Measurements from ENCODE around the gene PAM. TPM values are rescaled to one million over a fixed set of nuclear protein-coding genes. Genes with fewer than 3 reads are reported as not detected.

PAM gene
- total RNA-seq, 3 donors from 2014 or later: 159 to 227 (median 193) TPM

- Histone ChIP-seq H3K36me3 (no peaks in the 10 kb centered on the region), H3K9me3 (no peaks in the 10 kb centered on the region), H3K4me3 (no peak overlapping the region), H3K27ac (no peak overlapping the region), H3K4me1 (no peaks in the 10 kb centered on the region), H3K27me3 (no peaks in the 10 kb centered on the region)
- no peak for DNase-seq (ENCODE audit: low spot score in 2 of 2)
- TF ChIP-seq CTCF (IDR thresholded peaks at IDR 0.05) (no peak), POLR2A (IDR thresholded peaks at IDR 0.05) (no peak)
- intact Hi-C loops (cut with DNase I; ENCODE audit: low total_unique reads): no loop called here
These were observed 22.0 kb downstream of the PAM start for GRCh38 chr5:102777099-102777498.

DNA sequence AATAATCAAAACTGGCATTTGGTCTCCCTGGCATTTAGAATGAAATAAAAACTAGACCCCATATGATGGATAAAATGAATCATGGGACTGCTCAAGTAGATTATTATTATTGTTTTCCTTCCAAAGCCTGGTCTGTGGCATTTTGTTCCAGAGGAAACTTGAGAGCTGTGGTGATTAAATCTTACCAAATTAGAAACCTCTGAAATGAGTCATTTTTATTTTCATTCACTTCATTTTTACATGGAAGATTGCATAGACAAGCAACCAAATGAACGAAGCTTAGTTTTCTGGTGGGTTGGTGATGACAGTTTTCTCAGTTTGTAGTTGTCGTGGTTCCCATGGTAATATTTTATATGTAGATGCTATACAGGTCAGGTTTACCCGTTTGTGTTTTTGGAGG lies 23.4 kb downstream of the PAM start:
- H3K9me3 ChIP-seq: no peaks in the 10 kb centered on the region
- no peak overlapping the region for H3K4me3 ChIP-seq
- no peaks in the 10 kb centered on the region for H3K4me1 ChIP-seq
- H3K27me3 ChIP-seq: no peaks in the 10 kb centered on the region
- TF ChIP-seq POLR2AphosphoS5 (IDR thresholded peaks at IDR 0.05): no peak
- no peak for TF ChIP-seq POLR2A (IDR thresholded peaks at IDR 0.05)
- no peak for TF ChIP-seq CTCF (IDR thresholded peaks at IDR 0.05)
- H3K27ac ChIP-seq: no peak overlapping the region
- no peaks in the 10 kb centered on the region for H3K36me3 ChIP-seq
- DNase-seq (ENCODE audit: low spot score in 2 of 2): no peak
- intact Hi-C loops (cut with DNase I; ENCODE audit: low total_unique reads): no loop called here

GRCh38 chr5:102781359-102781758 lies 26.3 kb downstream of the PAM start:
- Histone ChIP-seq H3K4me1 (no peaks in the 10 kb centered on the region), H3K36me3 (no peaks in the 10 kb centered on the region), H3K9me3 (no peaks in the 10 kb centered on the region), H3K27me3 (no peaks in the 10 kb centered on the region), H3K4me3 (no peak overlapping the region), H3K27ac (no peak overlapping the region)
- TF ChIP-seq POLR2A (IDR thresholded peaks at IDR 0.05): no peak
- no peak for TF ChIP-seq CTCF (IDR thresholded peaks at IDR 0.05)
- TF ChIP-seq POLR2AphosphoS5 (IDR thresholded peaks at IDR 0.05): no peak
- intact Hi-C loops (cut with DNase I; ENCODE audit: low total_unique reads): no loop called here
- no peak for DNase-seq (ENCODE audit: low spot score in 2 of 2)

DNA sequence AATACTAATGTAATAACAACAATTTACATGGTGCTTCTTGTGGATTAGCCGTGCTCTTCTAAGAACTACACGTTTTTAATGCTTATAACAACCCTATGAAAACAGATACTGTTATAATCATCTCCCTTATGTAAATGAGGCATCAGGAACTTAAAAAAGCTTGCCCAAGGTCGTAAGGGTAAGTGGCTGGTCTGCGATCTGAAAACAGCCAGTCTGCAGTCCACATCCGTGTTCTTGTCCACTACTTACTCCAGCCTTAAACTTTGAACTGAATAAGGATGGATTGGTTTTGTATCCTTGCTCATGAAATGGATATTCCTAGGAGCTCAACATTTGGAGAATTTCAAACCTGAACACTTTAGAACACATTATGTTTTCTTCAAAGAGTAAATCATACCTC lies 26.7 kb downstream of the PAM start:
- H3K27ac ChIP-seq: no peak overlapping the region

GRCh38 chr5:102782217-102782872 lies 27.2 kb downstream of the PAM start:
- Histone ChIP-seq H3K27ac (no peak overlapping the region), H3K9me3 (no peaks in the 10 kb centered on the region), H3K4me3 (no peak overlapping the region), H3K4me1 (no peaks in the 10 kb centered on the region), H3K36me3 (no peaks in the 10 kb centered on the region), H3K27me3 (no peaks in the 10 kb centered on the region)
- DNase-seq (ENCODE audit: low spot score in 2 of 2): no peak
- intact Hi-C loops (cut with DNase I; ENCODE audit: low total_unique reads): no loop called here
- TF ChIP-seq CTCF (IDR thresholded peaks at IDR 0.05) (no peak), POLR2AphosphoS5 (IDR thresholded peaks at IDR 0.05) (no peak), POLR2A (IDR thresholded peaks at IDR 0.05) (no peak)

More for the DNA sequence above, 26.7 kb downstream of the PAM start:
- H3K27me3 ChIP-seq: no peaks in the 10 kb centered on the region
- no peak overlapping the region for H3K4me3 ChIP-seq
- intact Hi-C loops (cut with DNase I; ENCODE audit: low total_unique reads): no loop called here
- H3K4me1 ChIP-seq: no peaks in the 10 kb centered on the region
- no peaks in the 10 kb centered on the region for H3K9me3 ChIP-seq
- TF ChIP-seq POLR2A (IDR thresholded peaks at IDR 0.05) (no peak), POLR2AphosphoS5 (IDR thresholded peaks at IDR 0.05) (no peak), CTCF (IDR thresholded peaks at IDR 0.05) (no peak)
- no peaks in the 10 kb centered on the region for H3K36me3 ChIP-seq
- DNase-seq (ENCODE audit: low spot score in 2 of 2): no peak

Measured in breast epithelium (tissue), 4 donors.